Superior temporal gyrus (tissue), 1 donor: ENCODE measurements around the gene SYNE2.
A peak's percentile ranks its signal among the peaks of the same experiment; 100 is the strongest.
"Not testable (repeated sequence)": the region's sequence is repeated elsewhere in the genome, so short reads cannot be mapped to it uniquely, and the experiment has no call there.

Experiments
- DNase-seq: peaks from one replicate; pipeline ENCODE4 v3.0.0-alpha.2; 2016; ENCODE audit errors: extremely low spot score

The SYNE2 gene, protein sequence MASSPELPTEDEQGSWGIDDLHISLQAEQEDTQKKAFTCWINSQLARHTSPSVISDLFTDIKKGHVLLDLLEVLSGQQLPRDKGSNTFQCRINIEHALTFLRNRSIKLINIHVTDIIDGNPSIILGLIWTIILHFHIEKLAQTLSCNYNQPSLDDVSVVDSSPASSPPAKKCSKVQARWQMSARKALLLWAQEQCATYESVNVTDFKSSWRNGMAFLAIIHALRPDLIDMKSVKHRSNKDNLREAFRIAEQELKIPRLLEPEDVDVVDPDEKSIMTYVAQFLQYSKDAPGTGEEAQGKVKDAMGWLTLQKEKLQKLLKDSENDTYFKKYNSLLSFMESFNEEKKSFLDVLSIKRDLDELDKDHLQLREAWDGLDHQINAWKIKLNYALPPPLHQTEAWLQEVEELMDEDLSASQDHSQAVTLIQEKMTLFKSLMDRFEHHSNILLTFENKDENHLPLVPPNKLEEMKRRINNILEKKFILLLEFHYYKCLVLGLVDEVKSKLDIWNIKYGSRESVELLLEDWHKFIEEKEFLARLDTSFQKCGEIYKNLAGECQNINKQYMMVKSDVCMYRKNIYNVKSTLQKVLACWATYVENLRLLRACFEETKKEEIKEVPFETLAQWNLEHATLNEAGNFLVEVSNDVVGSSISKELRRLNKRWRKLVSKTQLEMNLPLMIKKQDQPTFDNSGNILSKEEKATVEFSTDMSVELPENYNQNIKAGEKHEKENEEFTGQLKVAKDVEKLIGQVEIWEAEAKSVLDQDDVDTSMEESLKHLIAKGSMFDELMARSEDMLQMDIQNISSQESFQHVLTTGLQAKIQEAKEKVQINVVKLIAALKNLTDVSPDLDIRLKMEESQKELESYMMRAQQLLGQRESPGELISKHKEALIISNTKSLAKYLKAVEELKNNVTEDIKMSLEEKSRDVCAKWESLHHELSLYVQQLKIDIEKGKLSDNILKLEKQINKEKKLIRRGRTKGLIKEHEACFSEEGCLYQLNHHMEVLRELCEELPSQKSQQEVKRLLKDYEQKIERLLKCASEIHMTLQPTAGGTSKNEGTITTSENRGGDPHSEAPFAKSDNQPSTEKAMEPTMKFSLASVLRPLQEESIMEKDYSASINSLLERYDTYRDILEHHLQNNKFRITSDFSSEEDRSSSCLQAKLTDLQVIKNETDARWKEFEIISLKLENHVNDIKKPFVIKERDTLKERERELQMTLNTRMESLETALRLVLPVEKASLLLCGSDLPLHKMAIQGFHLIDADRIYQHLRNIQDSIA (N-terminal part only)

DNA sequence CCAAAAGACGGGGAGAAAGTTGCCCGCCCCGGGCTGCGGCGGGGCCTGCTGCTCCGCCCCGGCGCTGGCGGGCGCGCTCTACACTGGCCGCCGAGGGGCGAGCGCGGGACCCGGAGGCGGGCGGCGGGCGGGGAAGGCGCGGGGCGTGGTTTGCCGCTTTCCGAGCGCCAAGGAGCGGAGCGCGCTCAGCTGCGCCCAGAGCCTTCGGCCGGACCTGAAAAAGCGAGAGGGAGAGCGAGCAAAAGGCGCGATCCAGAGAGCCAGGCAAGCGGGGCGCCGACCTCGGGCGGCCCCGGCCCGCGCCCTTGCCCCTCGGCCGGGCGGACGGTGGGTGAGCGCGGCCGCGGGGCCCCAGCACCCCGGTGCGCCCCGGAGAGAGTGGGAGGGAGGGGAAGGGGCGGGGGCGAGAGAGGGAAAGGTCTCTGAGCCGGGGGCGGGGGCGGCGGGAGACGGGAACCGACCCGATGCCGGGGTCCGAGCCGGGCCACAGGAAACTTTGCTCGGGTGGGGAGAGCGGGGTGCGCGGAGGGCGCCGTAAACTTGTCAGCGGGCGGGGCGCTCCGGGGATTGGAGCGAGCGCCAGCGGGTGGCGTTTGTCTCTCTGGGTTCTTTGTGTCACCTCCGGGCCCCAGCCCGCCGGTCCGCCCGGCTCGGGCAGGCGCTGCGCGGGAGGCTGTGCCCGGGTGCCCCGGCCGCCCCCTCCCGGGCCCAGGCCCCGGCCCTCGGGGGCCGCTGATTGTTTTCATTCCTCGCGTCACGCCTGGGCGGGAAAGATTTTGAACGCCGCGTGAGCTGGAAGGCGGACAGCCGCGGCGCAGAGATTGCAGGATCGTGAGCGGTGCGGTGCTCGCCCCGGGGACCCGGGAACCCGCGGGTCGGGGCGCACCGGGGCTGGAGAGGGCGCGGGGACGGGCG lies at the start of gene SYNE2:
Gene SYNE2, plus strand, starts transcription at position 188 of the 915 bp plus-strand sequence. CDS start 56,145 bp downstream, outside the sequence.
- DNase-seq = peak; percentile 30

DNA sequence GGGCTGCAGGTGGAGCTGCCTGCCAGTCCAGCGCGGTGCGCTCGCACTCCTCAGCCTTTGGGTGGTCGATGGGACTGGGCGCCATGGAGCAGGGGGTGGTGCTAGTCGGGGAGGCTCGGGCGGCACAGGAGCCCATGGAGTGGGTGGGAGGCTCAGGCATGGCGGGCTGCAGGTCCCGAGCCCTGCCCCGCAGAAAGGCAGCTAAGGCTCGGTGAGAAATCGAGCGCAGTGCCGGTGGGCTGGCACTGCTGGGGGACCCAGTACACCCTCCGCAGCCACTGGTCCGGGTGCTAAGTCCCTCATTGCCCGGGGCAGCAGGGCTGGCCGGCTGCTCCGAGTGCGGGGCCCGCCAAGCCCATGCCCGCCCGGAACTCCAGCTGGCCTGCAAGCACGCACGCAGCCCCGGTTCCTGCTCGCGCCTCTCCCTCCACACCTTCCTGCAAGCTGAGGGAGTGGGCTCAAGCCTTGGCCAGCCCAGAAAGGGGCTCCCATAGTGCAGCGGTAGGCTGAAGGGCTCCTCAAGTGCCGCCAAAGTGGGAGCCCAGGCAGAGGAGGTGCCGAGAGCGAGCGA lies 49.5 kb upstream of the SYNE2 start:
- not testable (repeated sequence) for DNase-seq

DNA sequence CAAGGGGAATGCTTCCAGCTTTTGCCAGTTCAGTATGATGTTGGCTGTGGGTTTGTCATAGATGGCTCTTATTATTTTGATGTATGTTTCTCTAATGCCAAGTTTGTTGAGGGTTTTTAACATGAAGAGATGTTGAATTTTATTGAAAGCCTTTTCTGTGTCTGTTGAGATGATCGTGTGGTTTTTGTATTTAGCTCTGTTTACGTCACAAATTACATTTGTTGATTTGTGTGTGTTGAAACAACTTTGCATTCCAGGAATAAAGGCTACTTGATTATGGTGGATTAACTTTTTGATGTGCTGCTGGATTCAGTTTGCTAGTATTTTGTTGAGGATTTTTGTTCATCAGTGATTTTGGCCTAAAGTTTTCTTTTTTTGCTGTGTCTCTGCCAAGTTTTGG lies 46.7 kb upstream of the SYNE2 start:
- not testable (repeated sequence) for DNase-seq

DNA sequence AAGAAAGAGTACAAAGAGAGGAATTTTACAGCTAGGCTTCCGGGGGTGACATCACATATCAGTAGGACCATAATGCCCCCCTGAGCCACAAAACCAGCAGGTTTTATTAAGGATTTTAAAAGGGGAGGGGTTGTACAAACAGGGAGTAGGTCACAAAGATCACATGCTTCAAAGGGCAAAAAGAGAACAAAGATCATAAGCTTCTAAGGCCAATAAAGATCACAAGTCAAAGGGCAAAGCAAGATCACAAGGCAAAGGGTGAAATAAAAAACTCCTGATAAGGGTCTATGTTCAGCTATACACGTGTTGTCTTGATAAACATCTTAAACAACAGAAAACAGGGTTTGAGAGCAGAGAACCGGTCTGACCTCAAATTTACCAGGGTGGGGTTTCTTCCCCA lies 41.1 kb upstream of the SYNE2 start:
- not testable (repeated sequence) for DNase-seq

DNA sequence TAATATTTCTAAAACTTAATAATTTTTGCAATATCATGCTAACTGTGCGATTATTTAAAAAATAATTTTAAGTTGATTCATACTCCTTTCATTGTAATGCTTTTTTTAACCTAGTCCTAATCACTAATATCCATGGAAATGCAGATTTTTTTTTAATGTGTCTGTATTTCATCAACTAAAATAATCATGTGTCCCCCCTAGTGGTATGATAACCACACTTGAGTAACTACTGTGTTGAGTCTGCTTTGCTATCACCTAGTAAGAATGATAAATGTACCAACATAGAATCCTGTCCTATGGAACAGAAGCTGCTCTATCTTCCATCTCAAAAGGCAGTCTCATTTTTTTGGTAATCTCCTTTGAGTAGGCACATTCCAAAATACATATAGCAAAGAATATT lies 19.1 kb upstream of the SYNE2 start:
- no peak for DNase-seq

DNA sequence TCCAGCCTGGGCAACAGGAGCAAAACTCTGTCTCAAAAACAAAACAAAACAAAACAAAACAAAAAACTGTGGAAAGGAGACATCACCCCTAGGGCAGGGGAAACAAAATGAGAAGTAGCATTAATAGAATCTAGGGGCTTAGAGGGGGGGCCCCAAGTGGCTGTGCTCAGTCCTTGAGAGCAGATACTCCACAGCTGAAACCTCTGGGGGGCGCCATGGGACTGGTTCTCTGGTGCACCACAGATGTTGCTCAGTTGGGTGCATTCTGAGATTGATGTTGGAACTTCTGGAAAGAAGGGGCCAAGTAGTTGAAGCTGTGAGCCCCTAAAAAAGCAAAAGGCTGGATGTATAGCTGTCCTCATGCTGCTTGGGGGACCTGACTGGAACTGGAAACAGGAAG lies 11.8 kb upstream of the SYNE2 start:
- DNase-seq = no peak

DNA sequence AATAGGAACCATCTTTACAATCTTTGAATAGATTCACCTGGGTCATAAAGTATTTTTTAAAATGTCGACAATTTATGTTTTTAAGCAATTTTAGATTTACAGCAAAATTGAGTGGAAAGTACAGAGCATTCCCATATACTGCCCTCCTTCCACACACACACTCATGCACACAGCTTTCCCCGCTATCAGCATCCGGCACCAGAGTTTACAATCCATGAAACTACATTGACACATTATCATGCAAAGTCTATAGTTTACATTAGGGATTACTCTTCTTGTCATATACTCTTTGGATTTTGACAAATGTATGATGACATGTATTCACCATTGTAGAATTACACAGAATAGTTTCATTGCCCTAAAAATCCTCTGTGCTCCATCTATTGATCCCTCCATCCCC lies 9.0 kb upstream of the SYNE2 start:
- DNase-seq = no peak

DNA sequence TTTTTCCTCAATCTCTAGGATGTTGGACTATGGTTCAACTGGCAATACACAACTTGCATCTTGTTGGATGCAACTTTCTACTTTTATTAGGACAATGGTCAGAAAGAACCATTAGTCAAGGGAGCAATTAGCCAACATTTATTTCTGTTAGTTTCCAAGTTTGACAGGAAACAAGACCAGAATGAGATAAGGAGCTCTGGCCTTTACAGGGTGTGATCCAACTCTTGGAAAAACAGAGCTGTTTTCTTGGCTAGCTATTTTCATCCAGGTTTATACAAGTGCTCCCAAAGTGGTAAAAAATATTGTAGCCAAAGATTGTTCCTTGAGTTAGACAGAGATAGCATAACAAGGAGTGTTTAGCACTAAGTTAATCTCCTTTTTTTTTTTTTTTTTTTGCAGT lies 3.9 kb upstream of the SYNE2 start:
- DNase-seq = no peak

DNA sequence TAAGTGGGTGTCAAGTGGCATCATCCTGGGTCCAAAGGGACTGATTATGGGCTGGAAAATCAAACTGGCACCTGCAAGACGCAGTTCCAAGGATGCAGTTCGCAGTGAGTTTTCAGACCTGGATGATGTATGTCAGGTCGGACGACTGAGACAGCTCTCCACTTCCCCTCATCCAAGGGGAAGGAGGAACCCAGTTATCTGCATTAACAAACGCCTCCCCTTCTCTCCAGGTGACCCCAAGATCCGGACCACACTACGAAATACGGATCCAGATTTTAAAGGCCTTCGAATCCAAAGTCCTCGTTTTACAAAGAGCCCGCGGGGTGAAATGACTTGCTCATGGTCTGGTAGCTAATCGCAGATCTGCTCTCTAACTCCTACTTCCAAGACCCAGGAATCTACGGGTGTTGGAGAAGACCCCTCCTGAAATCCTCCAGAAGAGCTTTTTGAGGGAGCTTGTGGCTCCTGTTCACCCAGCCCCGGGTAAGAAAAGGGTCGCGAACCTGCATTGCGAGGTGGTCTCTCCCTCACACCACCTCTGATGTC lies 460 bp upstream of the SYNE2 start:
- DNase-seq = peak; percentile 6

DNA sequence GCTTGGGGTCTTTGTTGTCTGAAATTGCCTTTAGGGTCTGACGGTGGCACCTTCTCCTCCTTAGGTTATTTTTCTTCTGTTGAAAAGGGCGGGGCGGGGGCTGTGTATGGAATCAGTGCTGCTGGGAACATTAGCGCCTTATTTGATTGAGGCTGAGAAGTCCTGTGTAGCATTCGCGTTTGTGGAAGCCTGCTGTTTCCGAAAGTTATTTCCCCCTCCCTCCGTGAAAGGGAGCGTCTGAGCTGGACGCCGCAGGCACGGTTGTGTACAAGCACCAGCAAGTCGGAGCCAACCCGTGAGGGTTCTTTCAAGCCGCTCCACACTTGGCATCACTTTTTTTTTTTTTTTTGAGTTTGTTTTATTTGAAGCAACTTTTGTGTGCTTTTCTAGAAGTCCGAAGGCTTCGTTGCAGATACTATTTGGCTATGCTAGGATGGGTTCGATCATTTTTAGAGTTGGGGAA lies 1.1 kb downstream of the SYNE2 start:
- DNase-seq = no peak

DNA sequence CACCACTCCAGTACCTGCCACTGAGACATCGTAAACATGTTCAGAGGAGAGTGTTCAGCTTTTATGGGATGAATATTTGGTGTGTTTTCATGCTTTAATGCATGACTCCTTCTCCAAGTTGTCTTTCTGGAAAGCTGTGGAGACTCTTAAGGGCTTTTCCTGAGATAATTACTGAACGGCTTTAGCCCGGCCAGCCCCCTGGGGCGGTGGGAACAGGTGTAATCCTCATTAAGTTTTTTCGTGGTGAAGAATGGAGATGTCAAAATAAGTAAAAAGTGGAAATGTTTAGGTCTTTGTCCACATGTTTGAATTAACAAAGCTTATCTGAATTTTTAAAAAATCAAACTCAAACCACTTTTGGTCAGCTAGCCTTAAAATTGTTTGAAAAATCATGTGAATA lies 1.5 kb downstream of the SYNE2 start:
- no peak for DNase-seq

DNA sequence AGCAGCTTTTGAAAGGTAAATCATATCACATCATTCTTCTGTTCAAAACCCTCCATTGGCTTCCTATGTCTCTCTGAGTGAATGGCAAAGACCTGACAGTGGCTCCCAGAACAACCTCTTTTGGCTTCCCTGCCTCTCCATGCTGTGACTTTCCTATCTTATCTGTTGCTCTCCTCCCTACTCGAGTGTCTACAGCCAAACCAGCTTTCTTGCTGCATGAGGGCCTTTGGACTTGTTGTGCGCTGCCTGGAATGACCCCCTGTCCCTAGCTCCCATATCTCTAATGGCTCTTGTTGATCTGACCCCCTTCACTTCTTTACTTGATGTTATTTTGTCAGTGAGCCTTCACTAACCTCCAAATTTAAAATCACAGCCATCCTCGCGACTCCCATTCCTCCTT lies 2.5 kb downstream of the SYNE2 start:
- no peak for DNase-seq

DNA sequence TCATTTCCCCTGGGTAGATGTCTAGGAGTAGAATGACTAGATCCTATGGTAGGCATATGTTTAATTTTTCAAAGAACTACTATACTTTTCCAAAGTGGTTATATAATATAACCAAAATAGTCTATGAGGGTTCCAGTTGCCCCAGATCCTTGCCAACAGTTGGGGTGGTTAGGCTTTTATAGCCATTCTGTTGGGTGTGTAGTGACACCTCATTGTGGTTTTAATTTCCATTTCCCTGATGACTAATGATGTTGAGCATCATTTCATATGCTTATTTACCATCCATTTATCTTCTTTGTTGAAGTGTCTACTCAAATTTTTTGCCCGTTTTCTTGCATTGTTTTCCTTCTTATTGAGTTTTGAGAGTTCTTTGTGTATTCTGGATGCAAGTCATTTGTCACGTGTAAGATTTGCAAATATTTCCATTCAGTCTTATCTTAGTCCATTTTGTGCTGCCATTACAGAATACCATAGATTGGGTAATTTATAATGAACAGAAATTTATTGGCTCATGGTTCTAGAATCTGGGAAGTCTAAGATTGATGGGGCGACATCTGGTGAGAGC lies 4.7 kb downstream of the SYNE2 start:
- DNase-seq = no peak

DNA sequence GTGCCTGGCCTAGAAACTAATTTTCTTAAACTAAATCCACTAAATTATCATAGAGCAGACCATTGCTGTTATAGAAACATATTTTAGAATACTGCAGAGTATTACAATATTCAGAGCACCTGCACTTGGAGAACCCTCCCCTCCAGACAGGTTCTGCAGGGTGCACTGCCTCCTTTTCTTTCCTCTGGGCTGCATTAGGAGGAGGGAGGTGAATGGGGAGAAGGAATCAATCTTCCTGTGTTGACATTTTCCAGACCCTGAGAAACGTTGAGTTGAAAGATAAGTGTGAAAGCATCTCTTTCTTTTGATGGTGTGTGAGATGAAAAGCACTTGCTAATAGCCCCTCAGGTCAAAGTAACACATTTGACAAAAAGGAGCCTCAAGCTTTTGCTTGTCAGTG lies 7.3 kb downstream of the SYNE2 start:
- DNase-seq = no peak

DNA sequence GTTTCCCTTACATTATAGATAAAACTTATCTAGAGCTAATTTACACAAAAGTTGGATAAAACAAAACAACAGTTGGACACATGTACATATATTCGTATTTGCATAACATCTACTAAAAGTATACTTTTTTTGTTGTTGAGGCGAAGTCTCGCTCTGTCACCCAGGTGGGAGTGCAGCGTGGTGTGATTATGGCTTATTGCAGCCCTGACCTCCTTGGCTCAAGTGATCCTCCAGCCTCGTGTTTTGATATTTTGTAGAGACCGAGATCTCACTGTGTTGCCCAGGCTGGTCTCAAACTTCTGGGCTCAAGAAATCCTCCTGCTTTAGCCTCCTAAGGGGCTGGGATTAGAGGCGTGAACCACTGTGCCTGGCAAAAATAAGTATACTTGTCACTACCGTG lies 9.4 kb downstream of the SYNE2 start:
- DNase-seq = no peak

DNA sequence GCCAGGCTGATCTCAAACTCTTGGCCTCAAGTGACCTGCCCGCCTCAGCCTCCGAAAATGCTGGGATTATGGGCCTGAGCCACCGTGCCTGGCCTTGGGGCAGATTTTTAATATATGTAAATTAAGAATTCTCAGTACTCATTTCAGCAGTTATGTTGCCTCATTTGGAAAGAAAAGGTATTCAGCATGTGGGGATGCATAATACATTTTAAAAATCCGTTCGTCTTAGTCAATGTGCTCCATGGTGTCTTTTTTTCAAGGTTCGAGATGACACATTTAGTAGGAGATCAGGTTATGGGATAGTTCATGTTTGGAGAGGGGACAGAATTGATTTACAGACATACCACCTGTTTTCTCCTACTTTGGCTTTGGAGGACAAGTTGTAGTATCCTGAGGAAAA lies 10.2 kb downstream of the SYNE2 start:
- DNase-seq = no peak

DNA sequence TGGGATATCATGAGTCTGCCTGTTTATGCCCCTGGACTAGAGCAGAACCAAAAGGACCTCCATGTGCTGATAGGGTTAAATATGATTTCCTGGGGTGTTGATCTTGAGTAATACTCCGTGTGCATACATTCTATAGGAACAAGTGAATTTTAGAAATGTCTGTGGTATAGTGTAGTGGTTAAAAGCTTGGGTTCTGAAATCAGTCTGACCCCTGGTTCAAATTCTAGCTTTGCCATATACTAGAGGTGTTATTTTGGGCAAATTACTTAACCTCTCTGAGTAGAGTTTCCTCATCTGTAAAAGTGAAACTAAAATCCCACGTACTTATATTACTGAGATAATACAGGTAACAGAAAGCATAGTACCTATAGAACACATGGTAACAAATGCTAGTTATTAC lies 12.0 kb downstream of the SYNE2 start:
- not testable (repeated sequence) for DNase-seq

DNA sequence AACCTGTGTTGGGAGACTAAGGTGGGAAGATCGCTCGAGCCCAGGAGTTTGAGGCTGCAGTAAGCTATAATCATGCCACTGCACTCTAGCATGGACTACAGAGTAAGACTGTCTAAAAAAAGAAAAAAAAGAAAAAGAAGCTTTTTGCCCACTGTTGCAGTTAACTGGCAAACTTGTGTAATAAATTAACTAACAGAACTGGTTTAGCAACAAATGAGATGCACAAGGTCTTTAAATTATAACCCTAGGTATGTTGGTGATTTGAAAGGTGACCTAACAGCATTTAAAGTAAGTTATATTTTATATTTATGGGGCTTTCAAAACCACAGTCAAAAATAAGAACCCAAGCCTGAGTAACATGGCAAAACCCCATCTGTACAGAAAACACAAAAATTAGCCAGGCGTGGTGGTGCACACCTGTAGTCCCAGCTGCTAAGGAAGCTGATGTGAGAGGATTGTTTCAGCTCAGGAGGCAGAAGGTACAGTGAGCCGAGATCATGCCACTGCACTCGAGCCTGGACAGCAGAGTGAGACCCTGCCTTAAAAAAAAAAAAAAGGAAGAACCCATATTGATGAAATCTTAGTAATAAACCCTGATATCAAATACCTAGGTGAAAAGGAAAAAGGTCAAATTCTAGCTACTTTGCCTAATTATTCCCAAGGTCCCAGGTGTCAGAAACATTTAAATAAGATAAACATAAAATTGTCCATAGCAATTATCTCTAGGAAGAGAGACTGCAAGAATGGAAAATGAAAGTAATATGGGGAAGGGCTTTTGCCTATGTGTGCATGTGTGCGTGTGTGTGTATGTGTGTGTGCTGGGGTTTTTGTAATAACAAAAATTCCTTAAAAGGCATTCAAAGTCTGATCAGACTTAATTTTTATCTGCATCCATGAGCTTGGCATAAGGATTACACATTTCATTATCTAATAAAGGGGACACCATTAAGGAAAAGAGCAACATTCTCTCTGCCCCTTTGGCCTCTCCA lies 15.4 kb downstream of the SYNE2 start:
- no peak for DNase-seq
